IPS-20b (cell line): Measurements from ENCODE around the gene SYT9.
"Not testable (repeated sequence)": the region's sequence is repeated elsewhere in the genome, so short reads cannot be mapped to it uniquely, and the experiment has no call there.

Source experiments
- H3K27ac ChIP-seq: one replicate; pipeline ENCODE4 v1.5.1; 2013; ENCODE audit warnings: low read length
- H3K27me3 ChIP-seq: 2 replicates; pipeline ENCODE4 v1.6.1; 2013; ENCODE audit warnings: mild to moderate bottlenecking, low read length, inconsistent platforms; ENCODE audit not compliant: insufficient read depth
- H3K36me3 ChIP-seq: 2 replicates; pipeline ENCODE4 v1.6.1; 2013; ENCODE audit warnings: low read depth, mild to moderate bottlenecking, inconsistent platforms, low read length, moderate library complexity; ENCODE audit not compliant: insufficient read depth
- H3K4me1 ChIP-seq: 2 replicates; pipeline ENCODE4 v1.6.1; 2013; ENCODE audit warnings: mild to moderate bottlenecking, control low read depth, inconsistent platforms, low read length, moderate library complexity; ENCODE audit not compliant: insufficient read depth
- H3K4me3 ChIP-seq: 2 replicates; pipeline ENCODE4 v1.5.1; 2013; ENCODE audit warnings: mild to moderate bottlenecking, low read length, inconsistent platforms
- H3K9ac ChIP-seq: 2 replicates; pipeline ENCODE4 v1.6.1; 2013; ENCODE audit warnings: low read depth, mild to moderate bottlenecking, inconsistent platforms, low read length, moderate library complexity
- H3K9me3 ChIP-seq: 2 replicates; pipeline ENCODE4 v1.6.1; 2013; ENCODE audit warnings: mild to moderate bottlenecking, low read depth, low read length, inconsistent platforms; ENCODE audit not compliant: insufficient read depth

Gene SYT9

DNA sequence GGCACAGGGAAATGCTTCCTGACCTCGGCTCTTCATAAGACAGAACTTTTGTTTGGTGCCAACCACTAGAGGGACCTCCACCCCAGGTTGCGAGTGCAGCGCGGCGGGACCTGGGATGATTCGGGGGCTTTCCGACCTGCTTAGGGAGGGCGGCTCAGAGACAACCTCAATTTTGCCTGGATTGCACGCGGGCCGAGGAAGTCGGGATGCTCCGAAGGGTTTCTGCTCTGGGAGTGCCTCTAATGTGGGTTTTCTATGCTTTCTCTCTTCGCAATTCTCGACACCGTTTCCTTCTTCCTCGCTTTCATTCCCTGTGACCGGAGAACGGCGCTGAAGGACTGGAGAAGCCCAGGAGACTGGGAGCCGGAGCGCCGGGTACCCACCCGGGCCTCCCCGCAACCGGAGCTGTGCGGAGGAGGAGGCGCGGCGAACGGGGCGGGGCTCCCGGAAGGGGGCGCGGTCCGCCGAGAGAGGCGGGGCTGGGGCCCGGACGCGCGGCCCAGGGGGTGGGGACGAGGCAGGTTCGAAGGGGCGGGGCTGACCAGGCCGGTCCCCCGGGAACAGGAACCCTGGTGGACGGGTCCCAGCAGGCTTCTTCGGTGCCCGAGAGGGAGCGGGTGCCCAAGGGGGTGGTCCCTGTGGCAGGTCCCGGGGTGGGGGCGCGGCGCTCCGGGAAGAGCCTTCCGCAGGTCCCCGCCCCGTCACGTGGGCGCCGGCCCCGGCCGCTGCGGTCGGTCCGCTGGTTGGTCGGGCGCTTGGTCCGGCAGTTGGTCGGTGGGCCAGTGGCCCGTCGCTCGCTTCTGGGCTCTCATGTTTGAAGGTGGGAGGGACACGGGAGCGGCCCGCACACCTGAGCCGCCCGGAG, 261.8 kb downstream of the SYT9 start, which contains the start of gene PPFIBP2:
TSS of gene PPFIBP2 (plus strand) at position 766 of the 865 bp plus-strand sequence. CDS start 35,477 bp downstream, outside the sequence.
- peak within 1 kb of the TSS; percentile 69 for H3K9ac ChIP-seq
- no peak within 1 kb of the TSS for H3K27ac ChIP-seq
- H3K4me3 ChIP-seq = peak within 1 kb of the TSS; percentile 91
- H3K9me3 ChIP-seq = no peaks in the 10 kb centered on the region
- peaks cover 28% of the 10 kb centered on the region for H3K27me3 ChIP-seq
- peaks cover 14% of the 10 kb centered on the region; the same call in 1 of the 2 replicates for H3K4me1 ChIP-seq
- H3K36me3 ChIP-seq = no peaks in the 10 kb centered on the region

- Histone ChIP-seq H3K4me1 (peaks cover 14% of the 10 kb centered on the region; the same call in 1 of the 2 replicates), H3K27me3 (peaks cover 28% of the 10 kb centered on the region), H3K4me3 (peak overlapping the region; percentile 91), H3K36me3 (no peaks in the 10 kb centered on the region), H3K9ac (peak overlapping the region; percentile 69), H3K9me3 (no peaks in the 10 kb centered on the region), H3K27ac (no peak overlapping the region)
Observed at GRCh38 chr11:7514099-7514591, 262.4 kb downstream of the SYT9 start.

- no peaks in the 10 kb centered on the region for H3K36me3 ChIP-seq
- peaks cover 28% of the 10 kb centered on the region for H3K27me3 ChIP-seq
- no peak overlapping the region for H3K4me3 ChIP-seq
- H3K4me1 ChIP-seq = peaks cover 14% of the 10 kb centered on the region; the same call in 1 of the 2 replicates
- no peaks in the 10 kb centered on the region for H3K9me3 ChIP-seq
- H3K27ac ChIP-seq = no peak overlapping the region
- no peak overlapping the region for H3K9ac ChIP-seq
Observed at GRCh38 chr11:7515447-7515886, 263.8 kb downstream of the SYT9 start.

GRCh38 chr11:7516475-7516874, 264.8 kb downstream of the SYT9 start:
- Histone ChIP-seq H3K4me3 (no peak overlapping the region), H3K27ac (no peak overlapping the region), H3K4me1 (peaks cover 14% of the 10 kb centered on the region; the same call in 1 of the 2 replicates)

DNA sequence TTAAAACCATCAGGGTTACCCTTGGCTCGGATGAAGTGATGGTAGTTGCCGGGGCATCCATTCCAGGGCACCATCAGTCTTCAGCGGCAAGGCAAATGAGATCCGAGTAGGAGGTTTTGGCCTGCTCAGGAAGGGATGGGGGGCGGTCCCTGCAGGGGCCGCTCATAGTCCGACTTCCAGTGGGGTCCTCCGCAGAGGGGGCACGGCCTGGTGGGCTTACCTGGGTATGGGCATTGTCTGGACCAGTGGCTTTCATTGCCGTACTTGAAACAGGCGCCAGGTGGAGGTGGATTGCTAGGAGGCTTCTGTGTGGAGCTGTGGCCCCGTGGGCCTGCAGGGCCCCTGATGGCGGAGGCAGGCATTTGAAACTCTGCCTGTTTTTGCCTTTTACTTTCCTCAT, 266.0 kb downstream of the SYT9 start:
- not testable (repeated sequence) for H3K4me3 ChIP-seq, H3K36me3 ChIP-seq, H3K9ac ChIP-seq, H3K9me3 ChIP-seq, H3K27ac ChIP-seq
- peaks cover 28% of the 10 kb centered on the region for H3K27me3 ChIP-seq
- peaks cover 11% of the 10 kb centered on the region; the same call in 1 of the 2 replicates for H3K4me1 ChIP-seq

More at GRCh38 chr11:7516475-7516874, 264.8 kb downstream of the SYT9 start:
- H3K27me3 ChIP-seq = peaks cover 28% of the 10 kb centered on the region
- no peaks in the 10 kb centered on the region for H3K9me3 ChIP-seq
- no peak overlapping the region for H3K9ac ChIP-seq
- H3K36me3 ChIP-seq = no peaks in the 10 kb centered on the region
